GM21423 (cell line): Measurements from ENCODE around the gene SLC1A3.

Experiments used
- ATAC-seq: cut with Tn5 transposase; IDR thresholded peaks from one replicate; pipeline ENCODE4 v1.9.1; 2021; ENCODE audit warnings: mild to moderate bottlenecking, moderate library complexity; ENCODE audit not compliant: unreplicated experiment

The SLC1A3 gene

DNA sequence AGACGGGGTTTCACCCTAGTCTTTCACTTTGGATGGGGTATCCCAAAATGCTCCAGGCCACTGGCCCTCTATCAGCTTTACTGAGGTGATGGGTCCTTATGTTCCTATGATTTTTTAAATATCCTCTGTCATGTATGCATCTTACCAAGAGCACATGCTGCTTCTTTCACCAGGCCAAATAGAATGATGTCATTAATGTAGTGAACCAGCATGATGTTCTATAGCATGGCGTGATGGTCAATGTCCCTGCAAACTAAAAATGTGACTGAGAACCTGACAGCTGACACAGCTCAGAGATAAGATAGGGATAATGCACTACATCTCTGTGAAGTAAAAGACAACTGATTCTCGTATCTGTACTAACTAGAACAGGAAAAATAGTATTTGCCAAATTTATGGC is 103.6 kb downstream of the SLC1A3 start:
- ATAC-seq = no peak

DNA sequence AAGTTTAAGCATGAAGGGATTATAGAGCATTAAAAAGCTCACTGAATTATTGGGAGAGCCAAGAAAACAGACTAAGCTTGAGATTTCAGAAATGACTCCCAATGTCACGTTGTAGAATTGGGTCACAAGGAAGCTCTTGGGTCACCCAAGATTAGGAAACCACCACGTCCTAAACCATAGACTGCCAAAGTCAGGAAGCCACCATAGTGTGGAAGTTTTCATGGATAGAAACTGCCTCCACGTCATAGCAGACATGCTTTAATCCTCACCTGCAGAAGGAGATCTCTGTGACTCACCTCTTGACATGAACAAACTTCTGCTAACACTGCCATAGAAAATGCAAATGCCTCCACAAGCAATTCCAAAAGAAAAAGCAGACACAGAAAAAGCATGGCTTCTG is 106.3 kb downstream of the SLC1A3 start:
- no peak for ATAC-seq

DNA sequence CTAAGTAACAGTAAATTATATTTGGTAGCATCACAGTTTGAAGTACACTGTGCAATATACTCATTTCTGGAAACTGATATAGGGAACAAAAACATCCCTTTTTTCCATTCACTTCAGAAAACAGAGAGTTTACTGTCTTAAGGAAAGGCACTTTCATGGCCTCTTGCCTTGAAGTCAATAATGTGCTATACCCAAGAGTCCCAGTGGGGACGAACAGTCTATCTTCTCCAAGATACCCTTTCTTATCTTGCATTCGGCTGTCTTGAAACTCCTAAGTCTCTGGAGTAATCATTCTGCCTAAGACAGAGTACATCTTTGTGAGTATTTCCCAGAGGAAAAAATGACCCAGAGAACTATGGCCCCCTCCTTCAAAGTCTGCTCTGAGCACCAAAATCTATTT is 107.1 kb downstream of the SLC1A3 start:
- no peak for ATAC-seq

DNA sequence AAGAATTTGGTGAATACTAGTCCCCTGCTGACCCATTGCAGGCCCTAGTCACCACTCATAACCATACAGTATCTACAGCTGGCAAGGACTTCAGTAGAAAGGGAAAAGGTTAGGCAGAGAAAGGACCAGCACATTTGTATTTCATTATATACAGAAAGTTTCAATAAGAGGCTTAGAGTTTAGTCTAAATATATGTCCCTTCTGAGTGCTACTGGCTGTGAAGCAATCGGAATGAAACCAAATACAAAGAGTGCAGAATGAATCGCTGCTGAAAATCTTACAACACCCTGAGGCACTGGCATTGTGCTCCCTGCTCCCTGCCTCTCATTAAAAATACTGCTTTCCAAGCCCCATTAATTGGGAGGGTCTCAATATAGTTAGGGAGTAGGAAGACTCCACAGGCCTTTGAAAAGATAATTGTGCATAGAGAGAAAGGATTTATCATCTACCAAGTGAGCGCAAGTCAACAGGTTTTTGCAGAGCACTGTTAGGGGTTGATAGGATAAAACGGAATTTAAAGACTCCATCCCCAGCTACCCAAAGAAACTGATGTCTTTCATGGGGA is 110.8 kb downstream of the SLC1A3 start:
- no peak for ATAC-seq

DNA sequence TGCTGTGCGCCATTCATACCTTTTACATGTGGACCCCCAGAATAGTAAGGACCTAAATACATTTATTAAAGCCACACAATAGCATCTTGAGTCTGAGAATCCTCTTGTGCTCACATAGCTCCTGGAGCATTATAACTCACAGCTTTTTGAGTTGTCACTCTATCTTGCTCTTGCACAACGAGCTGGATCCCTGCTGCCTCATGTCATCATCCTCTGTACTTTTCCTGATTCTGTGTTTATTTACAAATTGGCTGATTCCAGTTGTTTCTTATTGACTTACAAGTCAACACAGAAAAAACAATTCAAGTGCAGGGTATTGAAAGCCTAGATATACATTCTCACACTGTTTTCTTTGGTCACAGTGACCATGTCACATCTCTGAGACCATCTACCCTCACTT is 112.9 kb downstream of the SLC1A3 start:
- no peak for ATAC-seq

DNA sequence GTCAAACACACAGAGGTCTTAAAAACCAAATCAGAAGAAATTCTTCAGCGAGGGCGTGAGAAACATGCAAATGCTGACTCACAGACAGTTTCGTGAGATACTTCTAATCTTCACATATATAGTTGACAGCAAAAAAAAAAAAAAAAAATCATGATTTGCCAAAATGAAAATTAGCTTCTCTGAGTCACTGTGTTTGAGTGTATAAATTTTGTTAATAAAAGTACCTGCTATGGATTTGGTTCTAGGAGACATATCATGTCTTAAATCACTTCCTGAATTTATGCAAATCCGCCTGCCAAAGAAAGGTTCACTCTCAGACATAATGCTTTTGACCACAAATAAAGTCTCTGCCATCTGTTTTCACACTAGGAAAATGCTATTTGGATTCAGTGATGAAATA is 114.3 kb downstream of the SLC1A3 start:
- ATAC-seq = no peak

DNA sequence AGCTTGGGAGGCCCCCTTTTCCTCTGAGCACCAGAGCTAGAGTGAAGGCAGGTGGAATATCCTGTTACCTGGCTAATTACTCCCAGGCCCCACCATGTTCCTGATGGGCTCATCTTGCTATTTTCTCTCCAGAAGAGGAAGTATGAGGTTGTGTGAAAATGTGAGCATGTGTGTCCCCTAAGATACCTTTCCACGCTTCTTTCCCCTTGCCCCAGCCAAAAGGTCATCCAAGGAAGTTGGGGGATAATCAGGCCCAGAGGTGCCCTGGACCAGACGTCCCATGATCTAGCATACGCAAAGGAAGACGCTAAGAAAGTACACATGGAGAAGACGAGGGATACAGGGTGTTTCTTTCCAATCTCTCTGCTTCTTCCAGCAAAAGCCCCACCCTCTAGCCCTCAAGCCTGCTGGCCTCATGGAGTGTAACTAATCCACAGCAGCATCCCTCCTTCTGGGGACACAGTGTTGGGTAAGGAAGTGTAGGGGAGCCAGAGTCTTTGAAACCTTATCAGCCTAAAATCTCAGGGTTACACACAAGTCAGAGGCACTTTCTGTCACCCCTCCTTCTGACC is 115.3 kb downstream of the SLC1A3 start:
- no peak for ATAC-seq

DNA sequence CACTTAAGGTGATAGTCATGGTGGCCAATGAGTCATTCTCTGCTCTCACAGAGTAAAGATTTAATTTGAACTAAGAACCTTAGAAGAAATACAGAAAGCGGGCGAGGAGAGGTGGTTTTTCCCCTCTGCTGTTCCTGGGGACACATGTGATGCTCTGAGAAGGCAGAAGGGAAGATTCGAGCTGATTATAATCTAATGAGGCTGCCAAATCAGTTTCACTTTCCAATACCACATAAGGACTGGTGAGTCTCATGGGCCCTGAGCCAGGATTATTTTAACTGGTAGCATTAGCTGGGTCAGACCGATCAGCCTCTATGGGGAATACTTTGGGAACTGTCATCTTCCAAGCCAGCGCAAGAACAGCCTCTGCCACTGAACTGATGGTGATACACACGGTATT is 116.5 kb downstream of the SLC1A3 start:
- peak; percentile 22 for ATAC-seq

DNA sequence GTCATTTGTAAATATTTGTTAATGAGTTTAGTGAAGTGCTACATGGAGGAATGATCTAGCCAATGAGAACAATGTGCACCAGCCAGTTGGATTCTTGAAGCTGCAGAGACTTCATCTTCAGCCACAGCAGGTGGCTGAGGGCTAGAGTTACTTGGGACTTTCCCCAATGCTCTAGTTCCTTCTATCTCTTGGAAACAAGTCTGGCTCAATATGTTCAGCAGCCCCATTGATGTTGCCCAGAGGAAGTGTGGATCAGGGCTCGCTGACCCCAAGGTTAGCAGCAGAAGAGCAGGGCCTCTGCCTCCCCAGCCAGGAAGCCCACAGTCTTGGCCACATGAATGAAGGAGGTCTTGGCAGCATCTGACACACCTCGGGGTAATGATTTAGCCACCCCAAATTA is 117.5 kb downstream of the SLC1A3 start:
- peak; percentile 51 for ATAC-seq

DNA sequence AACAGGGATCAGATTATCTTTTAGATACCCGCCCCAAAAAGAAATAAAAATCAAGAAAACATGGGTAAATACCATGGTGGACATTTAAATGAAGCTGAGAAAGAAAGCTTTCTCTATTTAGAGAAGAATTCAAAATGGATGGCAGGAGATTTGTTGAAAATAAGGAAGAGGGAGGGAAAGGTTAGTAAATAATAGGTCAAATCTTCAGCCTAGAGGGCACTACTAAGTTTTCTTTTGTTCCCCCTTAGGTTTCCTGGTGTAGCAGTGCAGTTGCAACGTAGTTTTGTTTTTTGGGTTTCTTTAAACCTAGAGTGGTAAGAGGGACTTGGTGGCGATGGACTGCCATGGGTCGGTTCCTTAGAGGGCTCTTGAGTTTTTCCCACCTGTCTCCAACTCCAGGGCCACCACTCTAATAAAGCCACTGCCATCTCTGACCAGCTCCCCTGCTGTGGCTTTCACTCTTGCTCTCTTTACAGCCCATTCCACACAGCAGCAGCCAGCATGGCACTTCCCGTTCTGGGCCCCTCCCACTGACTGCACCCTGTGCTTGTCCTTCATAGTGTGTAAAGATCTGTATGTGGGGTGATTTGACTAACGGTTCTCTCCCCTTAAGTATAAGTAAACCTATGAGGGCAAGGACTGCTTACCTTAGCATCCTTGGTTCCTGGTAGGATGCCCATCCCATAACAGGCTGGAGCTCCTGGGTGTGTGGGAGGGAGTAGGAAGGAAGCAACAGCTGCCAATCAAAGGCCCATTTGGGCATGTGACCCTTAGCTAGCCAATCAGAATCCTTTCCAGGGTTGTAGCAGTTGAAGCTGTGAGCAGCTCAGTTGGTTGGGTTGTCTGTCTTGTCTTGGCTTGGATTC is 118.3 kb downstream of the SLC1A3 start:
- ATAC-seq = peak; percentile 65

DNA sequence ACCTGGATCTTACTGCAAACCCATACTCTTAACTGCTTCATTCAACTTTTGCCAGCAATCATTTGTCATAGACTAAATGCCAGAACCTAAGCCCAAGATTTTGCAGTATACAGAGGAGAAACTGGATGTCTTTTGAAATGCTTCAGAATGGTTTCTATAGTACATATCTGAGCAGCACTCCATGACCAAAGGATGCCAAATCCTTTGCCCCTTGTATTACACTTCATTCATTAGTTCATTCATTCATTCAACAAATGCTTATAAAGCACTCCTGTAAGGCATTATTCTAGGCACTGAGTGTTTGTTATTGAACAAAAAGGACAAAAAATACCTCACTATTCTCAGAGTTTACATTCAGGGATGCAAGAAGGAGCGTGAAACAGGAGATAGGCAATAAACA is 119.9 kb downstream of the SLC1A3 start:
- no peak for ATAC-seq

DNA sequence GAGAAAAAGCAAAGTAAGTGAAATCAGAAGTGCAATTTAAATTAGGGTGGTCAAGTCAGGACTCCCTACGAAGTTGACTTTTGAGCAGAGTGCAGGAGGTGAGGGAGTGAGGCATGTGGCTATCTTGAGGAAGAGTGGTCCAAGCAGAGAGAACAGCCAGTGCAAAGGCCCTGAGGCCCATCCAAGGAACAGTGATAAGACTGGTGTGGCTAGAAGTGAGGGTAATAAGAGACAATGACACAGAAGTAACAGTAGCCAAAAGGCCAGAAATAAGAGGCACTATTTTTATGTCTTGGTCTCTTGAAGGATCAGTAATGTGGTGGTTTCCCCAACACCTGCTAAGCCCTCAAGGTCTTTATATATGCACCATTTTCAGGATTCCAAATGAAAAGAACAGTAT is 120.4 kb downstream of the SLC1A3 start:
- ATAC-seq = no peak

DNA sequence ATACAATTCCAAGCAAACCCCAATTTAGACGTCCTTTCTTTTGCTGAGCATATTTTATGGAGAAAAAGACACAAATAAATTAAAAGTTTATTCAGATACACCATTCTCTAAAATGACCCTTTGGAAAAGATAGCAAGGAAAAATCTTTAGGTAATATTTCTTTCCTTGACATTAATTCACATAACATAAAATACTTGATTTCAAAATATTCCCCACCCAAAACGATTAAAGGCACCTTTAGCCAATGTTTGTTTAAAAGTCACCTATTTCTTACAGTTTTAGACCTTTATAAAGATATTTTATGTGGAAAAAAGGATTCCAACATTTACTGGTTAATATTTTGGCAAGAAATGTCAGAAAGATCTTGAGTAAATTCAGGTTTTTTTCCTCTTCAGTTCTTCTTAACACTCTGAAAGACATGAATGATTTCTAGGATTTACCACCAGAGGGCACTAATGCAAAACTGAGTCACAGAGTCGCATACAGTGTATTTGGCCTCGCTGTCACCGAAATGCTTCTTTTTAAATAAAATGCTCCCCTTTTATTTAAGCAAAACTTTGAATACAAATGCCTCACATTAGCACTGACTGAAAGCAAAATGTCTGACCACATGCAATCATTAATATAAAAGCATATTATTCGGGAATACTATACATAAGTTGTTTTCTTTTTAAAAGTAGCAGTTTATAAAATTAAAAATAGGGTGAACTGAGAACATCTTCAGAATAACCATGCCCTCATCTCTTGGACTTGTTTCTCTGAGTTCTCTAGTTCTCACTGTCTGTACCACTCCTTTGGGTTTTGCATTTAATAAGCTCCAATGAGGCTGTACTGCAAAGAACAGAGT is 122.5 kb downstream of the SLC1A3 start:
- no peak for ATAC-seq

DNA sequence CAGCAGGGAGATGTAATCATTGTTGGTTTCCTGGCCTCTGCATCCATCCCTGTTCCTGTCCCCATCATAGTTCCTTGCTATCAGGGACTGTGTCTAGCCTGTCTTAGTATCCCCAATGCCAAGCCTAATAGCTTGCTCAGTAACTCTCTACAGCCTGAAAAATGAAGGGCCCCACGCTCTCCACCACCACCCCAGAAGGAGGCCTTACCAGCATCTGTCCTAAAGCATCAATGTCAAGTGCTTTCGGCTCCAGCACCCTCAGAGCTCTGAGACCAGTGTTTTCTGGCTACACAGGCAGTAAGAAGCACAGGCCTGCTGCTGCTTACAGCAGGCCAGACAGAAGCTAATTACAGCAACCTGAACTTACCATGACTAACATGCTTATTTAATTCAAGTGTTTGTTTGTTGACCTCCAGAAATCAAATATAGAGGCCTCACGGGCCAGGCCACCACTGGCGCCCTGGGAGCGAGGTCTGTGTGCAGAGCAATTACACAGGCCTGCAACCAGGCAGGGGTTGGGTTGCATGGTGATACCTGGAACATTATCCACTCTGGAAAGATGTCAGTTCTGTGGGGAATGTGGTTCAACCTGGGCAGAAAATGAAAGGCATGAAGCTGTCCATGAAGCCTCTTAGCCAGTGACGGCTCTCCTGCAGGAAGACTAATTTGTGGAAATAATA is 124.3 kb downstream of the SLC1A3 start:
- no peak for ATAC-seq

DNA sequence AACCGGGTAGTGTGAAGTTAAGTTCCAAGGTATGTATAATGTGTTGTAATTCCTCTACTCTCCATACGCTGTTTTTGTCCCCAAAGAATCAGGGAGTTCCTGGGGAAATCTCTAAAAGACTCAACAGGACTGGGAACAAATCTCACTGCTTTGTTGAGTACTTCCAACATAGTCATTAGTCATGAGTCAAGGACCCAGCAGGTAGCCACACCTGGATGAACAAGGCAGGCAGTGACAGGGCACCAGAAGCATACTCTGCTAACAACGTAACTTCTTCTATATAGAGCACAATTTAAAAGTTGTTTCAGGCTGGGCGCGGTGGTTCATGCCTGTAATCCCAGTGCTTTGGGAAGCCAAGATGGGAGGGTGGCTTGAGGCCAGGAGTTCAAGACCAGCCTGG is 126.8 kb downstream of the SLC1A3 start:
- ATAC-seq = no peak

DNA sequence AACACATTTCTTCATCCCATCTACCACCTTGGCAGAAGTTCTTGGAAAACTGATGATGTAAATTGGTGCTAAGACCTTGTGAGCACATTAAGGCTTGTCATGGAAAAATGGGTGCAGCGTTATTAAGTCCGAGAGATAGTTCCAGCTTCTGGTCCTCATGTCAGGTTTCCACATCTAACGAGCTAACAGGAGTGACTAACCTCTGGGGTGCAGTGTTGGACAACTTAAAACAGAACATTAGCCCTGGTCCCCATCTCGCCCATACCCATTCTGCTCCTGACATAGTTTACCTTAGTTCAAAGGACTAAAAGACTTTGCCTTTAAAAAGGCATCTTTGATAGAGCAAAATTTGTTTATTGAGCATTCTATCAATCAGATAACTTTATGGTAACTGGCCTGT is 128.0 kb downstream of the SLC1A3 start:
- ATAC-seq = no peak

DNA sequence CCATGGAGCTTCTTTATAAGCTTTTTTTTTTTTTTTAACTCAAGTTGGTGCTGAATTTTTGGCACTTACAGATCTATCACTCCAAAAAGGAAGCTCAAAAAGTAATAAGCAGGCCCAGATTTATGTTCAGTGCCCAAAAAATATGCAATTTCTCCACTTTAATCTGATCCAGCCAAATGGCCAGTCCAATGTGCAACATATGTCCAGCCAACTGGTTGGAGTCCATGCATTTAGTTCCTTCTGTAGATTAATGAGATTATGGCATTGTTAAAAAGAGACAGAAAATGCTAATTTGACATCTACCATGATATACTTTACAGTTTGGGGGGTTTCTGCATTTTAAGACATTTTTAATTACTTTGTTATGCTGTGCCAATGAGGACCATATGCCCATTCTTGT is 129.5 kb downstream of the SLC1A3 start:
- ATAC-seq = no peak
